SH-SY5Y (cell line): ENCODE results near the gene ZNF593OS.

Source experiments
- GATA2 ChIP-seq: IDR thresholded peaks from 2 replicates; pipeline ENCODE4 v1.6.1; 2011; ENCODE audit warnings: mild to moderate bottlenecking, low read depth, low read length
- GATA3 ChIP-seq: IDR thresholded peaks from 2 replicates; pipeline ENCODE4 v1.6.1; 2011; ENCODE audit warnings: low read depth, mild to moderate bottlenecking, low read length, moderate library complexity

DNA sequence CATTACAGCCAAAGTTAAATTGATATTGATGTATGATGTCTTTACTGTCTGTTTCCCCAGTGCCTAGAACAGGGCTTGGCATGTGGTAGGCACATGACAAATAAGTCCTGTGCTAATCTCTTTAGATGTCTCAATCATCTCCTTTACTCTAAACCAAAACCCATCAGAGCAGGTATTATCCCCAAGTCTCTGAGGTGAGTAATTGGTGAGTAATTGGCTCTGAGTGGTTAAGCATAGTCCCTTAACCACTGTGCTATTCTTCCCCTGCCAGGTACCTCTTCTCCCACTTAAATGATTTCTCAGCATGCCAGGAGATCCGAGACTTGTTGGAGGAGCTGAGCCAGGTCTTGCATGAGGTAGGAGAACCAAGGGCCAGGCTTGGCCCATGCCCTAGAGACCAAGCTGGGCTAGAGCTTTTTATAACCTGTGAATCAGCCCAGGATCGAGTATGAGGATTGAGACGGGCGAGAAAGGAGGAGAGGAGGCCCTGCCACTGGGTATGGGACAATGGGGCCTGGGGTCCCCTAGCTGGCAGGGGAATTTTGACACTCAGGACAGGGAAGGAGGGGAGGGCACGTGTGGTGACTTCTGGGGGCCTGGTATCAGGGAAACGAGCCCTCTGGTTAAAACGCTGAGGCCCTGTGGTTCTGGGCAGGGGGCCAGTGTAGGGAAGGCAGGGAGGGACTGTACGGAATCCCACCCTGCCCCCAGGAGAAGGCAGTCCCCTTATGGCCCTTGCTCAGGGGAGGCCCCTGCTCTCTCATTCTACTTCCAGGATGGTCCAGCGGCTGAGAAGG lies 10.2 kb upstream of the ZNF593OS start:
- TF ChIP-seq GATA2 (no peak), GATA3 (no peak)
